Progenitor cell of endocrine pancreas (in vitro differentiated cells): ENCODE measurements around the gene TRH. TPM values are rescaled to one million over a fixed set of nuclear protein-coding genes. Genes with fewer than 3 reads are reported as not detected.

Experiments used
- DNase-seq: peaks from one replicate; pipeline ENCODE4 v3.0.0; 2021; ENCODE audit warnings: low spot score; ENCODE audit not compliant: unreplicated experiment
- H3K27ac Mint-ChIP-seq: 2 replicates; pipeline ENCODE4 v1.8.0; 2021; ENCODE audit warnings: mild to moderate bottlenecking, moderate library complexity, mixed read lengths
- H3K27me3 Mint-ChIP-seq: 2 replicates; pipeline ENCODE4 v1.8.0; 2021; ENCODE audit warnings: mixed read lengths
- H3K36me3 Mint-ChIP-seq: 2 replicates; pipeline ENCODE4 v1.8.0; 2022; ENCODE audit warnings: mixed read lengths; ENCODE audit not compliant: insufficient read depth
- H3K4me1 Mint-ChIP-seq: 2 replicates; pipeline ENCODE4 v1.8.0; 2021; ENCODE audit warnings: low read depth, mixed read lengths
- H3K4me3 Mint-ChIP-seq: 2 replicates; pipeline ENCODE4 v1.8.0; 2021; ENCODE audit warnings: low read depth, mild to moderate bottlenecking, moderate library complexity, mixed read lengths
- H3K9me3 Mint-ChIP-seq: 2 replicates; pipeline ENCODE4 v1.8.0; 2021; ENCODE audit warnings: low read depth, mixed read lengths
- total RNA-seq: library from RNA; stranded (reverse); gene quantifications from 2 replicates; pipeline ENCODE4 v1.2.1, GENCODE V29; 2021
- TF ChIP-seq, protein P1 (sequence below): fragments of 200-600 bp; sonication (generic); IDR thresholded peaks from one replicate; pipeline ENCODE4 v1.5.0; 2021; ENCODE audit warnings: antibody characterized with exemption, mild to moderate bottlenecking; ENCODE audit not compliant: unreplicated experiment

TRH gene
- total RNA-seq, 1 donor from 2014 or later: 0.36 TPM

DNA sequence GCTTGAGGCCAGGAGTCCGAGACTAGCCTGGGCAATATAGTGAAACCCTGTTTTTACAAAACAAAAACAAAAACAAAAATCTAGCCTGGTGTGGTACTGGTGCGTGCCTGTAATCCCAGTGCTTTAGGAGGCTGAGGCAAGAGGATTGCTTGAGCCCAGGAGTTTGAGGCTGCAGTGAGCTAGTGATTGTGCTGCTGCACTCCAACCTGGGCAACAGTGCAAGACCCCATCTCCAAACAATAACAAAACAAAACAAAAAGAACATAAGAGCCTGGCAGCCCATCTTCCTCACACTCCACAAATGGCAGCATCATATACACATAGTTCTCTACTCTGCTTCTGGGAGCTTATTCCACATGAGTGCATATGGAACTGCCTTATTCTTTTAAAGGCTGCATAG is 2.2 kb upstream of the TRH start:
- peaks cover 10% of the 10 kb centered on the region for H3K4me1 Mint-ChIP-seq
- H3K4me3 Mint-ChIP-seq: no peak overlapping the region
- H3K36me3 Mint-ChIP-seq: no peaks in the 10 kb centered on the region
- no peak overlapping the region for H3K27ac Mint-ChIP-seq
- TF ChIP-seq, protein P1, sequence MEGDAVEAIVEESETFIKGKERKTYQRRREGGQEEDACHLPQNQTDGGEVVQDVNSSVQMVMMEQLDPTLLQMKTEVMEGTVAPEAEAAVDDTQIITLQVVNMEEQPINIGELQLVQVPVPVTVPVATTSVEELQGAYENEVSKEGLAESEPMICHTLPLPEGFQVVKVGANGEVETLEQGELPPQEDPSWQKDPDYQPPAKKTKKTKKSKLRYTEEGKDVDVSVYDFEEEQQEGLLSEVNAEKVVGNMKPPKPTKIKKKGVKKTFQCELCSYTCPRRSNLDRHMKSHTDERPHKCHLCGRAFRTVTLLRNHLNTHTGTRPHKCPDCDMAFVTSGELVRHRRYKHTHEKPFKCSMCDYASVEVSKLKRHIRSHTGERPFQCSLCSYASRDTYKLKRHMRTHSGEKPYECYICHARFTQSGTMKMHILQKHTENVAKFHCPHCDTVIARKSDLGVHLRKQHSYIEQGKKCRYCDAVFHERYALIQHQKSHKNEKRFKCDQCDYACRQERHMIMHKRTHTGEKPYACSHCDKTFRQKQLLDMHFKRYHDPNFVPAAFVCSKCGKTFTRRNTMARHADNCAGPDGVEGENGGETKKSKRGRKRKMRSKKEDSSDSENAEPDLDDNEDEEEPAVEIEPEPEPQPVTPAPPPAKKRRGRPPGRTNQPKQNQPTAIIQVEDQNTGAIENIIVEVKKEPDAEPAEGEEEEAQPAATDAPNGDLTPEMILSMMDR: no peak
- no peak for DNase-seq
- peaks cover 78% of the 10 kb centered on the region for H3K27me3 Mint-ChIP-seq
- no peaks in the 10 kb centered on the region for H3K9me3 Mint-ChIP-seq

DNA sequence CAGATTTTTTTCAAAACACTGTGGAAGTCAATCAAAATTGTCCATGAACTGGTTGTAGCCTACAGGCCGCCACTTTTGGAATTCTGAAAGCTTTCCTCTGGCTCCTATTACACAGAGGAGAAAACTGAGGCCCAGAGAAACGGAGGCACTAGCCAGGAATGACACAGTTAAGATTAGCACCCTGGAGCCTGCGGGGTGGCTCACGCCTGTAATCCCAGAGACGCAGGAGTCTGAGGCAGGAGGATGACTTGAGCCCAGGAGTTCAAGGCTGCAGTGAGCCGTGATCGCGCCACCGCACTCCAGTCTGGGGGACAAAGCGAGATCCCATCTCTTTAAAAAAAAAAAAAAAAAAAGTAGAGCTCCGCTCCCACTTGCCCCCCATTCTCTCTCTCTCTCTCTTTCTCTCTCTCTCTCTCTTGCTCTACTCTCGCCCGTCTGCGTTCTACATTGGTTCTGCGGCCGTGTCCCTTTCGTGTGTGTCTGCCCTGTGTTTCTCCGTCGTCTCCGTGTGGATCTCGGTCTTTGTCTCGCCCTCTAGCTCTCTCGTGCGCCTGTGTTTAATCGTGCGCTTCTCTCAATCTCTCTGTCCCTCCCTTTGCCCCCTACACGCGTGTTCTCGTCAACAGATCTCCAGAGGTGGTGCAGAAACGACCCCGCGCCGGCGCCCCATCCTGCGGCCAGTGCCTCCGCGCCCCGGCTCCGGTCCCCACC is 512 bp upstream of the TRH start:
- Mint-ChIP-seq H3K27me3 (peaks cover 82% of the 10 kb centered on the region), H3K36me3 (no peaks in the 10 kb centered on the region), H3K9me3 (no peaks in the 10 kb centered on the region), H3K27ac (no peak overlapping the region), H3K4me3 (peak overlapping the region; percentile 35), H3K4me1 (peaks cover 10% of the 10 kb centered on the region)
- no peak for DNase-seq
- TF ChIP-seq, protein P1: no peak

DNA sequence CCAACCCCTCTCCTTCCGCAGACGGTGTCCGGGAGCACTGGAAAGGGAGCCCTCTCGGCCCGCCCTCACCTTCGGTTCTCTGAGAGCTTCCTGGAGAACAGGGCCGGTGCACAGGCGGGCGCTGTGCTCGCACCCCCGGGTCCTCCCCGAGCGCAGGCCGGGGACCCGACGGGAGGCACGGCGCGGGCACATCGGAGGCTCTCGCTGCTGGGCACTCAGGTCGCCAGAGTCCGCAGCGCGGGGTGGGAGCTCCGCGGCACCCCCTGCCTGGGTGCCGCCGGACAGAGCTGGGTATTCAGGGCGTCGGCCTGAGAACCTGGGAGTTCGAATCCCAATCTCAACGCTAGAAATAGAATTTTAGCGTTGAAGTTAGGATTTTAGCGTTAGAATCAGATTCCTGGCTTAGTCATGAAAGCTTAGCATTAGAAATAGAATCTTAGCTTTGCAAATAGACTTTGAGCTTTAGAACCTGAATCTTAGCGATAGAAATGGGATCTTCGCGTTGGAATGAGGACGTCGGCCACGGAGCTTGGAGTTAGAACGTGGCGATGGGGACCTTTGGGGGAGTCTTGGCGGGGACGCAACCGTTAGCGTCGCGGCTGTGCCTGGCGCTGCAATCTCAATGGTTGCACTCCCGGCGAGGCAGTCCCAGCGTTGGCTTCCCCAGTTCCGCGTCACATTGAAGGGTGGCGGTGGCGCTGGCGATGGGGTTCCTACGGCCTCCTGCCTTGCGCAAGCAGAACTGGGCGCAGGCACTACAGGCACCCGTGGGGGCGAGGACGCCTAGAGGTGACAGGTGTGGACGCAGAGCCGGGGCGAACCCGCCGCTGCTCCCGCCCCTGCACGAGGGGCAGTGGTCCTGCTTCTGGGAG is 549 bp downstream of the TRH start:
- Mint-ChIP-seq H3K9me3 (no peaks in the 10 kb centered on the region), H3K4me3 (peak overlapping the region; percentile 62), H3K27ac (no peak overlapping the region), H3K4me1 (peaks cover 10% of the 10 kb centered on the region), H3K36me3 (no peaks in the 10 kb centered on the region), H3K27me3 (peaks cover 89% of the 10 kb centered on the region)
- peak; percentile 15 for DNase-seq
- TF ChIP-seq, protein P1: no peak

DNA sequence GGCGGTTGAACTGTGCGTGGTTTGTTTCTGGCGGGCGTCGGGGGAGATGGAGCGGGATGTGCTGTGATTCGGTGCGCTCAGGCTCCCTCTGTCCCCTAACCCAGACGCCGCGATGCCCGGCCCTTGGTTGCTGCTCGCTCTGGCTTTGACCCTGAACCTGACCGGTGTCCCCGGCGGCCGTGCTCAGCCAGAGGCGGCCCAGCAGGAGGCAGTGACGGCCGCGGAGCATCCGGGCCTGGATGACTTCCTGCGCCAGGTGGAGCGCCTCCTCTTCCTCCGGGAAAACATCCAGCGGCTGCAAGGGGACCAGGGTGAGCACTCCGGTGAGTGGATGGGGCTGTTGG is 1.2 kb downstream of the TRH start:
- Mint-ChIP-seq H3K27ac (no peak overlapping the region), H3K9me3 (no peaks in the 10 kb centered on the region), H3K4me3 (no peak overlapping the region), H3K4me1 (peaks cover 8% of the 10 kb centered on the region), H3K27me3 (peaks cover 93% of the 10 kb centered on the region), H3K36me3 (no peaks in the 10 kb centered on the region)
- TF ChIP-seq, protein P1: peak; percentile 37
- no peak for DNase-seq

DNA sequence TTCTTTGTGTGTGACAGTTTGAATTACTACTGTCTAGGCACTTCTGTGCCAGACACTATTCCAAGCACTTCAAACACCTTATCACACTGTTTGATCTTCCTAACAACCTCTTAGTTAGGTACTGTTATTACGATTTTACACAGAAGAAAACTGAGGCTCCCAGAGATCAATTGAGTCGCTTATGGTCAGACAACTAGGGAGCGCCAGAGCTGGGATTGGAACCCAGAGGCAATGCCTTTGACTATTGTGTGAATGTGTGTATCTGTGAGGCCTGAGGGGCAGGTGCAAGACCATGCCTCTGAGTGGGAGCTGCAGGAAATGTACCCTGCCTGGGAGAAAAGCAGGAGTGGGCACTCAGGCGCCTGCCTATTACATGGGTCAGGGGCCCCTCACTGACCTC is 1.8 kb downstream of the TRH start:
- no peak overlapping the region for H3K4me3 Mint-ChIP-seq
- H3K27ac Mint-ChIP-seq: no peak overlapping the region
- peaks cover 4% of the 10 kb centered on the region for H3K4me1 Mint-ChIP-seq
- no peak for DNase-seq
- TF ChIP-seq, protein P1: no peak
- no peaks in the 10 kb centered on the region for H3K9me3 Mint-ChIP-seq
- no peaks in the 10 kb centered on the region for H3K36me3 Mint-ChIP-seq
- H3K27me3 Mint-ChIP-seq: peaks cover 93% of the 10 kb centered on the region
